NCI-H1105 treated with DMSO at 0.1 percent for 48 hours (cell line): ENCODE results near the gene THAP8.

Source experiments
- DNase-seq: peaks from one replicate; lab custom pipeline; 2025; lab: John Stamatoyannopoulos, UW

THAP8 gene

DNA sequence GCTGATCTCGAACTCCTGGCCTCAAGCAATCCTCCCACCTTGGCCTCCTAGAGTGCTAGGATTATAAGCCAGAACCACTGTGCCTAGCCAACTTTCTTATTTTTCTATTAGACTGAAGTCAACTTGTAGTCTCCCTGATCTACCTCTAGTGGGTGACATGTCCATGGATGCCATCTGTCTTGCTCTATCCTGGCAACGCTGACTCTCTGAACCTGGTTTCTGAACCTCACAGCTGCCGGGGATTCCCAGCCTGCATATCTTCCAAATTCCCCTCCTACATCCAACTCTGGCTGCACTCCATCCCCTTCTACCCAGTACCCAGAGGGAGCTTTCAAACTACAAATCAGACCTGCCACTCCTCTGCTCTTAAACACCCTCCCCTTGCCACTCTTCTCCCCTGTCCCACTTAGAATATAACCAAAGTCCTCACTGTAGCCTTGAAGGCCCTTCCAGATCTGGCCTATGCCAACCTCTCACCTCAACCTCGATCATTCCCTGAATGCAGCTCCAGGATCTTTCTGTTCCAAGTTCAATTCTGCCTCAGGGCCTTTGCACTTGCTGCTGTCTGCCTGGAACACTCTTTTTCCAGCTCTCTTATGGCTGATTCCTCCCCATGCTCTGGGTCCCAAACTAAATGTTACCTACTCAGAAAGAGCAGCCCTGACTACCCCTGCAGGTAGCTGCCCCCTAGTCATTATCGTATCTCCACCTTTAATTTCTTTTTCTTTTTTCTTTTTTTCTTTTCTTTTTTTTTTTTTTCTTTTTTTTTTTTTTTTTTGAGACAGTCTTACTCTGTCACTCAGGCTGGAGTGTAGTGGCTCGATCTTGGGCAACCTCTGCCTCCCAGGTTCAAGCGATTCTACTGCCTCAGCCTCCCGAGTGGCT, 23.6 kb downstream of the THAP8 start:
- no peak for DNase-seq

- no peak for DNase-seq
These were observed 25.6 kb downstream of the THAP8 start for GRCh38 chr19:36028313-36029041.

DNA sequence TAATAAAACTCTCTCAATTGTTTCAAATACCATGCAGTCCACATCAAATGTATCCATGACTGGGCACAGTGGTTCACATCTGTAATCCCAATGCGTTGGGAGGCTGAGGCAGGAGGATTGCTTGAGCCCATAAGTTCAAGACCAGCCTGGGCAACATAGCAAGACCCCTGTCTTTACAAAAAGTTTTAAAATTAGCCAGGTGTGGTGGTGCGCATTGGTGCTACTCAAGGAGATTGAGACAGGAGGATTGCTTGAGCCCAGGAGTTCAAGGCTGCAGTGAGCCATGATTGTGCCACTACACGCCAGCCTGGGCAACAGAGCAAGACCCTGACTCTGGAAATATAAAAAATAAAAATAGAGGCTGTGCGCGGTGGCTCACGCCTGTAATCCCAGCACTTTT, 26.4 kb downstream of the THAP8 start:
- DNase-seq = no peak

DNA sequence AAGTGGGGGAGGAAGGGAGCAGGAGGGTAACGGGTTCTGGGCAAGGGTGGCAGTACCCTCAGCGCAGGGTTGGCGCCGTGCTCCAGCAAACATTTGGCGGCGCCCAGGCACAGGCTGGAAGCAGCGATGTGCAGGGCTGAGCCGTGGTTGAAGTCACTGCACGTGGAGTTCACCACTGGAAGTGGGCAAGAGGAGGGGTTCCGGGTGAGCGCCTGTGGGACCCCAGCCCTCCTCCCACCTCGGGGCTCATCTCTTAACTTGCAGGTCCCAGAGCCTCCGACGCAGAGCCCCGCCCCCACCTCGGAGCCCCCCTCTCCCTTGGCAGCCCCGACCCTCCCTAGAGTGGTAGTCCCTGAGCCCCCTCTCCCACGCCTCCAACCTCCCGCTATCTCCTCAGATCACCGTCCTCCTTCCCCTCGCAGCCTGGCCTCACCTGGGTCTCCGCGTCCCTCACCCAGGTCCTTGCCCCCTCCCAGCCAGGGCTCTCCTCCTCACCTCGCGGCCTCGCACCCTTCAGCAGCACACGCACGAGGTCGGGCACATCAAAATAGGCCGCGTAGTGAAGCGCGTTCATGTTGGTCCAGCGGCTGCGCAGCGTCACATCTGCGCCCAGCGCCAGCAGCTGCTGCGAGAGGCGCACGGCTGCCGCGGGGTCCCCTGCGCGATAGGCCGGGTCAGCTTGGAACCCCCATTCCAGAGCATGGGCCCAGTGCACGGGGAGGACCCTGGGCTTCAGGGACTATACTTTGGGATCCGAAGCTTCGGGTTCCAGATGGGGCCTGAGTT, 27.8 kb downstream of the THAP8 start:
- no peak for DNase-seq

GRCh38 chr19:36025541-36025940, 28.5 kb downstream of the THAP8 start:
- DNase-seq = no peak

- no peak for DNase-seq
These were observed 30.7 kb downstream of the THAP8 start for GRCh38 chr19:36023432-36023831.

DNA sequence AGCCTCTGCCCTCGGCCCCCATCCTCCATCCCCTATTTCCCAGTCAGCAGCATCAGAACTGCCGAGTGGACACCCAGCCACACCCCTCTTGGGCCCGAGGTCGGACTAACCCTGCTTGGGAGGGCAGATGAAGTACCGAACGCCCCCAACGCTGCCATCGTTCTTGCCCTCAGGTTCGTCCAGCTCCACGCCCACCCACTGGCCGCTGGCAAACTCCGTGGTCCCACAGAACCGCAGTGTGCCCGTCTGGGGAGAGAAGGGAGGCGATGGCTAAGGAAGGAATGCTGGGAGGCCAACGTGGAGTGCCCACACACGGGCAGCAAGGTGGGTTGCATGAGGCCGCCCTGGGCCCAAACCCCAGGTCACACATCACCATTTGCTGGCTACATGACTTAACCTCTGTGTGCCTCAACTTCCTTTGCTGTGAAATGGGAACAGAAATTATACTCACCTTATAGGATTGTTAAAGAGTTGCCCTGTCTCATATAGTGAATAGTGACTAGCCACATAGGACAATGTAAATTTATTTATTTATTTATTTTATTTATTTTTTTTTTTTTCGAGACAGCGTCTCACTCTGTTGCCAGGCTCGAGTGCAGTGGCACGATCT, 34.9 kb downstream of the THAP8 start:
- DNase-seq = no peak

DNA sequence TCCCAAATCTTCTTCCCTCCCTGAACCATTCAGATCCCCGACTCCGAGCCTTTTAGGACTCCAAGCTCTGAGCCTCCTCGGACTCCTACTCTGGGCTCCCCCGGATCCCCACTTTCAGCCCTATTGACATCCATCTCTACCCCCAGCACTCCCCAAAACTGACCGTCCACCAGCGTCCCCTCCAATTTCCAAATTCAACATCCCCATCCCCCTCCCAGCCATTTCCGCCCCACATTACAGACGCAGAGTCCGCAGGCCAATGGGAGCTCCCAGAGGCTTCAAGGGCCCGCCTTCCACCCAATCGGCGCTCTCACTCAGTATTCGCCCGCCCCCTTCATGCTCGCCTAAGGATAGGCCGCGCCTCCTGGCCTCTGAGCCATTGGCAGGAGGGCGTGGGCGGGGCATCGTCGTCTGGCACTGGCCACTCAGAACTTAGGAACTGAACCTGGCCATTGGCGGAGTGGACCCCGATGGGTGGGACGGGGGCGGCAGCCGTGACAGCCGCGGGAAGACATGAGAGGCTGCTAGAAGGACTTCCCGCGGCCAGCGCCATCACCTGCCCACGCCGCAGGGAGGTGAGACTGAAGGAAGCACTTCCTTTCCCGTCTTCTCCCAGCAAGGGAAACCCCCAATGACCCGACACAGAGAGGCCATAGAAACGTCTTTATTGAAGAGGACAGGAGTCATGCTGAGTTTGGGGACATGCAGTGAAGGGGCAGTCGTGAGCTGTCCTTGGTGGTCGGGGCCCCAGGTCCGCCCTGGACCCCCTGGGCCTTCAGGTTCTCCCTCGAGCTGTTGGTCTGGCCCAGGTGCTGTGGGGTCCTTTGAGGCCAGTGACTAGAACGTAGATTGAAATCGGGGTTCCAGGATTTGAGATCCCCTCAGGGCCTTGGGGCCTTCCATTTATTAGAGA, 39.8 kb downstream of the THAP8 start, which contains the start of gene ALKBH6:
ALKBH6 (minus strand) TSS at position 202 of the 913 bp plus-strand sequence. CDS start 816 bp downstream, outside the sequence.
- peak; percentile 99 for DNase-seq

DNA sequence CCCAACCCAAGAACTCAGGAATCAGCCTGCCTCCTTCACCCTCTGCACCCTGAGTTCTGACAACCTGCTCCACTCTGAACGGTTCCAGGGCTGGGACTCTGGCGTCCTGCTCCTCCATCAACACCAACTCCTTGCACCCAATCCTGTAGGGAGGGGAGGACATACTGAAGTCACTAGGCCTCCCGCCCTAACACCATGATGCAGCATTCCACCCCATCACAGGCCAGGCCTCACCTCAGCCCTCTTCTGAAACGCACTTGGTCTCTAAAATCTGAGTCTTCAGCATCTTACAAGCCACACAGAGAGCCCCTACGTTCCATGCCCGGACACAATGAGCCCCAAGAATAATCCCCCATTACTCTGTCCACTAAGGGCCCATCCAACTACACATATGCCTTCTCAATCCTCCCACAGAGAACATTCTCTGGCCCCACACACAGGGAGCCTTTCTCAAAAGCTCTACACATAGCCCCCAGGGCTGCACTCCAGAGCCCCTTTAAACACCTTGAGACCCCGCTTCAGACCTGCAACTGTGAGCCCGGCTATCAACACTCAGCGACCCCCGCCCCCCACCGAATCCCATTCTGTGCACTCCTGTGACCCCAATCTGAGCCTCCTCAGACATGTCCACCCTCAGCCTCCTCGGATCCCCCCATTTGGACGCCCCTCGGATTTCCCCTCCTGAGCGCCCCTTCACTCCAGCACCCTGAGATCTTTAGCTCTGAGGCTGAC, 40.6 kb downstream of the THAP8 start:
- no peak for DNase-seq

- DNase-seq = no peak
These were observed 43.7 kb downstream of the THAP8 start for GRCh38 chr19:36010402-36010801.

GRCh38 chr19:36009633-36010379, 44.3 kb downstream of the THAP8 start:
- no peak for DNase-seq

GRCh38 chr19:36009220-36009619, 44.9 kb downstream of the THAP8 start:
- DNase-seq = peak; percentile 66

- peak; percentile 24 for DNase-seq
These were observed 45.6 kb downstream of the THAP8 start, which contains the start of gene SYNE4 for GRCh38 chr19:36008336-36008978. SYNE4 (minus strand) TSS chr19:36008813; CDS start chr19:36008681, 132 bp downstream.

DNA sequence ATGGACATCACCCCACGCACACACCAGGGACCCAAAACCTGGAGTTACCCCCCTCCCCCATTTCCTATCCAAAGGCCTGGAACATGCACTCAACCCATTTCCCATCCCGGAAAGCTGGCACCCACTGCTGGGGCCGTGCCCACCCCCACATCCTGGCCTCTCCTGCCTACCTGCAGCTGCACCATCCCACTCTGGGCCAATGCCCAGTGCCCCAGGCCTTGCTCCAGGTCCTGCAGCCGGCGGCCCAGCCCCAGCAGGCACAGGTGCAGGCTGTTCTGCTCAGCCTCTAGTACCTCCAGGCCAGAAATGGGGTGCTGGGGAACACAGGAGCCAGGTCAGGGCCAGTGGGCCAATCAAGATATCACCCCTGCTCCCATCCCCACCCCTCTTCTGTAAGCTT, 47.1 kb downstream of the THAP8 start:
- no peak for DNase-seq

DNA sequence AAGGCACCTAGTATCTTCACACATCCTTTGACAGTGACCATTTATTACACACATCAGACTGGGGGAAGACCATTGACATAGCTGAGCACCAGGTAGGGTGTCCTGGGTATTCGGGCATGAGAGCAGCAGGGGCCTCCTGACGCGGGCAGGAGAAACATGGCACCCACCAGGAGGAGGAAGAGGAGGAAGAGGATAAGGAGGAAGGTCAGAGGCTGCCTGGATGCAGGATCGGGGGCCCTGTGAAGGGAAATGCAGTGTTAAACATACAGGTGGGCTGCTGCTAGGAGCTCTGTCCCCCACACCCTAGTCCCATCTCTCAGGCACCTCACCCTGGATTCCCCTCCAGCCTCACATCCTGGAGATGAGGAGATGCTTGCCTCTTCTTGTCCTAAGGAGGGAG, 50.8 kb downstream of the THAP8 start:
- no peak for DNase-seq

- DNase-seq = no peak
These were observed 52.5 kb downstream of the THAP8 start for GRCh38 chr19:36001605-36002004.

- no peak for DNase-seq
These were observed 57.3 kb downstream of the THAP8 start for GRCh38 chr19:35996777-35997176.
